Loucy (cell line): ENCODE data around the gene GTF2F2.

Experiments used
- H2AFZ ChIP-seq: fragments of 200-600 bp; sonication (generic); 2 replicates; pipeline ENCODE4 v1.6.0; 2016; ENCODE audit warnings: antibody characterized with exemption, mild to moderate bottlenecking, low read length, moderate library complexity
- H3F3A ChIP-seq: fragments of 200-600 bp; 2 replicates; pipeline ENCODE4 v1.6.0; 2016; ENCODE audit warnings: antibody characterized with exemption, low read depth, mild to moderate bottlenecking
- H3K27me3 ChIP-seq: fragments of 200-600 bp; sonication (generic); 2 replicates; pipeline ENCODE4 v1.6.1; 2014; ENCODE audit warnings: low read length, mild to moderate bottlenecking; ENCODE audit not compliant: insufficient read depth, poor library complexity, severe bottlenecking
- H3K36me3 ChIP-seq: fragments of 200-600 bp; sonication (generic); 2 replicates; pipeline ENCODE4 v1.6.1; 2016; ENCODE audit warnings: low read length; ENCODE audit not compliant: insufficient read depth
- H3K4me1 ChIP-seq: fragments of 200-600 bp; sonication (generic); 2 replicates; pipeline ENCODE4 v1.5.1; 2014; ENCODE audit warnings: low read length, mild to moderate bottlenecking; ENCODE audit not compliant: insufficient read depth, poor library complexity, severe bottlenecking
- H3K4me2 ChIP-seq: fragments of 200-600 bp; sonication (generic); 2 replicates; pipeline ENCODE4 v1.6.0; 2014; ENCODE audit warnings: antibody characterized with exemption, low read length, low read depth, mild to moderate bottlenecking; ENCODE audit not compliant: poor library complexity, severe bottlenecking
- H3K4me3 ChIP-seq: fragments of 200-600 bp; sonication (generic); 2 replicates; pipeline ENCODE4 v1.5.1; 2014; ENCODE audit warnings: low read length, mild to moderate bottlenecking, mixed read lengths; ENCODE audit not compliant: poor library complexity, severe bottlenecking
- H3K79me2 ChIP-seq: fragments of 200-600 bp; sonication (generic); 2 replicates; pipeline ENCODE4 v1.6.1; 2014; ENCODE audit warnings: low read length; ENCODE audit not compliant: insufficient read depth
- H3K9ac ChIP-seq: fragments of 200-600 bp; sonication (generic); 2 replicates; pipeline ENCODE4 v1.6.0; 2014; ENCODE audit warnings: mild to moderate bottlenecking, low read depth, low read length, moderate library complexity; ENCODE audit not compliant: poor library complexity, severe bottlenecking
- H3K9me2 ChIP-seq: fragments of 200-600 bp; sonication (generic); replicated peaks from 2 replicates; pipeline ENCODE4 v1.6.1; 2016; ENCODE audit warnings: low read depth, low read length, mixed read lengths
- H3K9me3 ChIP-seq: fragments of 200-600 bp; sonication (generic); 2 replicates; pipeline ENCODE4 v1.6.1; 2014; ENCODE audit warnings: mild to moderate bottlenecking, antibody characterized with exemption, low read length, low read depth; ENCODE audit not compliant: insufficient read depth
- H4K20me1 ChIP-seq: fragments of 200-600 bp; sonication (generic); 2 replicates; pipeline ENCODE4 v1.6.0; 2014; ENCODE audit warnings: antibody characterized with exemption, low read length, mild to moderate bottlenecking; ENCODE audit not compliant: insufficient read depth, poor library complexity, severe bottlenecking
- EZH2phosphoT487 ChIP-seq: fragments of 200-600 bp; IDR thresholded peaks from 2 replicates; pipeline ENCODE4 v1.6.1; 2018; ENCODE audit warnings: antibody characterized with exemption, mild to moderate bottlenecking, moderate library complexity, borderline replicate concordance
- TF ChIP-seq, protein P1 (sequence below): fragments of 200-600 bp; sonication (generic); conservative IDR thresholded peaks from 2 replicates; pipeline ENCODE4 v1.5.1; 2014; ENCODE audit warnings: mild to moderate bottlenecking, antibody characterized with exemption, low read length

The GTF2F2 gene

DNA sequence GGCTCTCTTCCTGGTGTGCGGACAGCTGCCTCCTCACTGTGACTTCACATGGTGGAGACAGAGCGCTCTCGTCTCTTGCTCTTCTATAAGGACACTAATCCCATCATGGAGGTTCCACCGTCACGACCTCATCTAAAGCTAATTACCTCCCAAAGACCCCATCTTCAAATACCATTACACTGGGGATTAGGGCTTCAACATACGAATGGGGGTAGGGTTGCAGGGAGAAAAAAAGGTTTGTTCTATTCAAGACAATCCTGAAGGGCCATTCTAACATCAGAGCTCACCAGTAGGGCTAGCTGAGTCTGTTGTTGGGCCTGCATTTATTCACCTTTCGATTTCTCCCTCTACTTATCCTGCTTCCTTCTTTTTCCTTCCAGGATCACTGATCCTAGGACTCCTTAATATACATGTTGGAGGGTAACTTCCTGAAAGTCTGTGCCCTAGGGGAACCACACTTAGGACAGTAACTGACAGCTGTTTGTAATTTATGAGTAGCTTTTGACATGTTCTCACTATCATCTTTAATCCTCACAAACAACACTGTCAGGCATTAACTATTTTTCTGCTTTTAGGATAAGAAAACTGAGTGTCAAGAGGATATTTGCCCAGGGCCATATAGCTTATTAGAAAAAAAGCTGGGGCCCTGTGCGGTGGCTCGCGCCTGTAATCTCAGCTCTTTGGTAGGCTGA lies 18.8 kb upstream of the GTF2F2 start:
- Histone ChIP-seq H3K9me2 (no peaks in the 10 kb centered on the region), H3K4me2 (no peak overlapping the region), H3K27me3 (no peaks in the 10 kb centered on the region), H3F3A (no peaks in the 10 kb centered on the region), H3K79me2 (no peaks in the 10 kb centered on the region), H2AFZ (peak overlapping the region; percentile 36; the same call in 1 of the 2 replicates), H3K4me3 (no peak overlapping the region), H3K36me3 (no peaks in the 10 kb centered on the region), H3K9ac (no peak overlapping the region), H3K9me3 (no peaks in the 10 kb centered on the region), H3K4me1 (no peaks in the 10 kb centered on the region), H4K20me1 (no peaks in the 10 kb centered on the region)
- TF ChIP-seq EZH2phosphoT487, result no peak
- TF ChIP-seq, protein P1, sequence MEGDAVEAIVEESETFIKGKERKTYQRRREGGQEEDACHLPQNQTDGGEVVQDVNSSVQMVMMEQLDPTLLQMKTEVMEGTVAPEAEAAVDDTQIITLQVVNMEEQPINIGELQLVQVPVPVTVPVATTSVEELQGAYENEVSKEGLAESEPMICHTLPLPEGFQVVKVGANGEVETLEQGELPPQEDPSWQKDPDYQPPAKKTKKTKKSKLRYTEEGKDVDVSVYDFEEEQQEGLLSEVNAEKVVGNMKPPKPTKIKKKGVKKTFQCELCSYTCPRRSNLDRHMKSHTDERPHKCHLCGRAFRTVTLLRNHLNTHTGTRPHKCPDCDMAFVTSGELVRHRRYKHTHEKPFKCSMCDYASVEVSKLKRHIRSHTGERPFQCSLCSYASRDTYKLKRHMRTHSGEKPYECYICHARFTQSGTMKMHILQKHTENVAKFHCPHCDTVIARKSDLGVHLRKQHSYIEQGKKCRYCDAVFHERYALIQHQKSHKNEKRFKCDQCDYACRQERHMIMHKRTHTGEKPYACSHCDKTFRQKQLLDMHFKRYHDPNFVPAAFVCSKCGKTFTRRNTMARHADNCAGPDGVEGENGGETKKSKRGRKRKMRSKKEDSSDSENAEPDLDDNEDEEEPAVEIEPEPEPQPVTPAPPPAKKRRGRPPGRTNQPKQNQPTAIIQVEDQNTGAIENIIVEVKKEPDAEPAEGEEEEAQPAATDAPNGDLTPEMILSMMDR, result no peak

DNA sequence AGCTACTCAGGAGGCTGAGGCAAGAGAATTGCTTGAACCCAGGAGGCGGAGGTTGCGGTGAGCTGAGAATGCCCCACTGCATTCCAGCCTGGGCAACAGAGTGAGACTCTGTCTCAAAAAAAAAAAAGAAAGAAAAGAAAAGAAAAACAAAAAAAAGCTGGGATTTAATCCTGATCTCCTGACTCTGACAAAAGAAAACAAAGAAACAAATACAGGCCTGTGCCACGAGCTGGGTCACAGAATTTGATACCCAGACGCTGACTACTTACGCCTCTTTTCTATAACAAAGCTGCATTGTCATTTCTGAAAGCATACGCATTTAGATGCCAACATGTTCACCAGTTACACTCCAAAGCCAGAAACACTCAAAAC lies 18.2 kb upstream of the GTF2F2 start:
- Histone ChIP-seq H3K4me2 (no peak overlapping the region), H3K9me2 (no peaks in the 10 kb centered on the region), H3F3A (no peaks in the 10 kb centered on the region), H3K36me3 (no peaks in the 10 kb centered on the region), H3K9ac (no peak overlapping the region), H4K20me1 (no peaks in the 10 kb centered on the region), H3K4me3 (no peak overlapping the region), H3K4me1 (no peaks in the 10 kb centered on the region), H3K79me2 (no peaks in the 10 kb centered on the region), H2AFZ (no peak overlapping the region), H3K27me3 (no peaks in the 10 kb centered on the region), H3K9me3 (no peaks in the 10 kb centered on the region)
- TF ChIP-seq, protein P1, result no peak
- TF ChIP-seq EZH2phosphoT487, result no peak

DNA sequence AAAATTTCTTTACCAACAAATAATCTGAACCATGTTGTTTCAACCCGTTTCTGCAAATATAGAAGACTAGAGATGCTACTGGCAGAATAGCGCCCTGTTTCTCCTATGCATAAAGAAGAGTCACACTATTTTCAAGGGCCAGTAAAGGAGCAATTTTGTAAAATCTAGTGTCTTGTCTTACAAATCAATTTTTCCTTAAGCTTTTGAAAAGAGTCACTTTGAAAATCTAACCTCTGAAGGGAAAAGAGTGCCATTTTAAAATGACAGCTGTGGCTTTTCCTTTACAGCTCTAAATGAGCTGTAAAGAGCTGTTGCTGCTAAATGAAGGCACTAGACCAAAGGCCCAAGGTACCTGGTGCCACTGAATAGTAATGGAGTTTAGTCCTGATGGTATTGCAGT lies 16.9 kb upstream of the GTF2F2 start:
- Histone ChIP-seq H3K36me3 (no peaks in the 10 kb centered on the region), H3K79me2 (no peaks in the 10 kb centered on the region), H3K9me2 (no peaks in the 10 kb centered on the region), H3K9ac (no peak overlapping the region), H2AFZ (no peak overlapping the region), H4K20me1 (no peaks in the 10 kb centered on the region), H3F3A (no peaks in the 10 kb centered on the region), H3K4me3 (no peak overlapping the region), H3K27me3 (no peaks in the 10 kb centered on the region), H3K9me3 (no peaks in the 10 kb centered on the region), H3K4me1 (no peaks in the 10 kb centered on the region), H3K4me2 (no peak overlapping the region)
- TF ChIP-seq, protein P1, result no peak
- no peak for TF ChIP-seq EZH2phosphoT487
